Mammary epithelial cell (primary cell): ENCODE results near the gene PDCD11.

Experiments
- CTCF ChIP-seq, 2 donors: IDR thresholded peaks in 1 of 2; conservative IDR thresholded peaks in 1 of 2; 2 replicates each; pipeline ENCODE4 v1.5.1; 2011 to 2012; ENCODE audit warnings: inconsistent platforms in 2 of 2, low read length in 2 of 2, mild to moderate bottlenecking in 2 of 2, control low read depth in 1 of 2, low read depth in 1 of 2; ENCODE audit not compliant: insufficient read depth in 1 of 2; ENCODE audit errors: extremely low read depth in 1 of 2
- EZH2 ChIP-seq: IDR thresholded peaks from 2 replicates; pipeline ENCODE4 v1.6.1; 2012; ENCODE audit warnings: low read length, inconsistent platforms, borderline replicate concordance

- TF ChIP-seq CTCF (conservative IDR thresholded peaks at IDR 0.05 in 1 of 2, IDR thresholded peaks at IDR 0.05 in 1 of 2; ENCODE audit: extremely low read depth in 1 of 2, insufficient read depth in 1 of 2, low read depth in 1 of 2, low read length in 2 of 2) (peak; percentile 72 to 86), EZH2 (no peak)
Measured at GRCh38 chr10:103481974-103482531, 85.6 kb downstream of the PDCD11 start.
